IPS-15b (cell line): ENCODE measurements around the gene AANAT.
"Not testable (repeated sequence)": the region's sequence is repeated elsewhere in the genome, so short reads cannot be mapped to it uniquely, and the experiment has no call there.

ENCODE experiments used
- H3K27me3 ChIP-seq: one replicate; pipeline ENCODE4 v1.6.1; 2013; ENCODE audit warnings: low read length; ENCODE audit not compliant: control insufficient read depth, insufficient read depth
- H3K36me3 ChIP-seq: one replicate; pipeline ENCODE4 v1.6.1; 2013; ENCODE audit warnings: low read length; ENCODE audit not compliant: control insufficient read depth, insufficient read depth
- H3K4me1 ChIP-seq: one replicate; pipeline ENCODE4 v1.6.1; 2013; ENCODE audit warnings: mild to moderate bottlenecking, low read length; ENCODE audit not compliant: control insufficient read depth, insufficient read depth
- H3K4me3 ChIP-seq: one replicate; pipeline ENCODE4 v1.5.1; 2013; ENCODE audit warnings: low read depth, low read length
- H3K9ac ChIP-seq: one replicate; pipeline ENCODE4 v1.6.1; 2013; ENCODE audit warnings: low read depth, mild to moderate bottlenecking, low read length
- H3K9me3 ChIP-seq: one replicate; pipeline ENCODE4 v1.6.1; 2013; ENCODE audit warnings: mild to moderate bottlenecking, low read length; ENCODE audit not compliant: control insufficient read depth, insufficient read depth

Gene AANAT

DNA sequence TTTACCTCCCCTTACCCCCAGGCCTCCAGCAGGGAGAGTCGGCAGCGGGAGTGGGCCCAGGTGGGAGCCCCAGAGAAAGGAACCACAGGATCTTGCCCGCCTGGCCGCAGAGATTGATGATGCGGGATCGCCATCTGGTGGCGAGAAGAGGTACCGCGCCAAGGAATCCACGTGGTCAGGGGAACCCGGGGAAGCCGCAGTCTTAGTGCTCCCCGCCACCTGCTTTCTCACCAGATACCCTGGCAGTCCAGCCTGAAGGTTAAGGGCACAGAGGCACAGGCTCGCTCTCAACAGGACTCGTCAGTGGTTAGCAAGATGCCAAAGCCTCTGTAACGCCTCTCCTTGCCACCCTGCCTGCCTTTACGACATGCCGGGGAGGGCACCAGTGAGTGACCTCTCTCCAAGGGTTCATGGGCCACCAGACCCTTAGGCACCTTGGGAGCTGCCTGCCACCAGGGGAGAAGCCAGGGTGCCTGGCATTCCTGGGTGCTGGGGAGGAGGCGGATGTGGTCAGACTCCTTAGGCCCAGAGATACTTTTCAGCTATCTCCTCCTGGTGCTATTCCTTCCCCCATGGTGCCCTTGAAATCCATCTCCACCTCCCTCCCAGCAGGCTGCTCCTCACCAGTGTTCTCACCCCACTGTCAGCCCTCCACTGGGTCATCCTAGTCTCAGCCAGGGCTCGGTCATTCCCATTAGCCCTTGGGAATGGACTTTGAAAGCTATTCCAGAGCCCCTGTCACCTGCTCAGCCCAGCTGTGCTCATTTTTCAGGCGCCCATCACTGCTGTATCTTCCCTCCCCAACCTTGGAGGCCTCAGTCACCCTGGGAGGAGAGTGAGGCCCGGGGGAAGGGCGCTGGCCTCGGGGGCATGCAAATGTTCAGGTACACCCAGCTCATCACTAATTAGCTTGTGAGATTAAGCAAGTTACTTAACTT lies 39.3 kb downstream of the AANAT start:
- H3K9ac ChIP-seq = peak overlapping the region; percentile 12
- H3K4me3 ChIP-seq = peak overlapping the region; percentile 13
- H3K4me1 ChIP-seq = peaks cover 10% of the 10 kb centered on the region
- no peaks in the 10 kb centered on the region for H3K36me3 ChIP-seq
- H3K9me3 ChIP-seq = no peaks in the 10 kb centered on the region
- H3K27me3 ChIP-seq = peaks cover 5% of the 10 kb centered on the region

GRCh38 chr17:76508472-76509063 lies 41.2 kb downstream of the AANAT start:
- not testable (repeated sequence) for H3K36me3 ChIP-seq, H3K27me3 ChIP-seq, H3K9ac ChIP-seq, H3K9me3 ChIP-seq, H3K4me3 ChIP-seq, H3K4me1 ChIP-seq

- H3K9ac ChIP-seq = no peak overlapping the region
- no peak overlapping the region for H3K4me3 ChIP-seq
- H3K36me3 ChIP-seq = no peaks in the 10 kb centered on the region
Observed at GRCh38 chr17:76510831-76511244, 43.4 kb downstream of the AANAT start.

DNA sequence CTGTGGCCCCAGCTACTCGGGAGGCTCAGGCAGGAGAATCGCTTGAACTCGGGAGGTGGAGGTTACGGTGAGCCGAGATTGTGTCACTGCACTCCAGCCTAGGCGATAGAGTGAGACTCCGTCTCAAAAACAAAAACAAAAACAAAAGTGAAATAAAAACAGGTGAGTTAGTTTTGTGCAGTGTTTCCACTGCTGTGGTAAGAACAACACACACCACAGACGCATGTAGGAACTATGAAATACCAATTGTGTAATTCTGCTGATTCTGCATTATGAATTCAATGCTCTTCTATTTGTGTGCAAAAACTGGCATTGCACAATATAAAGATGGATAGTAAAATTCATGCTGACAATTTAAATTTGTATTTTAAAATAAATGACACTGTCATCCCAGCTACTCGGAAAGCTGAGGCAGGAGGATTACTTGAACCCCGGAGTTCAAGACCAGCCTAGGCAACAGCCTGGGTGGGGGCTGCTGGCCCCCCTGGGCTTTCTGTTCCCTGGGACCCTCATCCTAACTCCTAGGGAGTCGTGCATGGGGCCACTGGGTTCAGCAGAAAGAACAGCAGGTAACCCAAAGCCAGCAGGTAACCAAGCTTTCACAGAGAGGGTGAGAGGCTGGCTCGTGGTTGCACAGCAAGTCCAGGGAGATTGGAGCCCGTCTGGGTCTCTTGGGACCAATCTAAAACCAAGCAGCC lies 44.4 kb downstream of the AANAT start:
- Histone ChIP-seq H3K9me3 (no peaks in the 10 kb centered on the region), H3K4me1 (no peaks in the 10 kb centered on the region), H3K36me3 (no peaks in the 10 kb centered on the region), H3K4me3 (no peak overlapping the region), H3K9ac (no peak overlapping the region), H3K27me3 (peaks cover 1% of the 10 kb centered on the region)

More at GRCh38 chr17:76510831-76511244, 43.4 kb downstream of the AANAT start:
- H3K9me3 ChIP-seq = no peaks in the 10 kb centered on the region
- H3K27me3 ChIP-seq = peaks cover 5% of the 10 kb centered on the region
- peaks cover 3% of the 10 kb centered on the region for H3K4me1 ChIP-seq

DNA sequence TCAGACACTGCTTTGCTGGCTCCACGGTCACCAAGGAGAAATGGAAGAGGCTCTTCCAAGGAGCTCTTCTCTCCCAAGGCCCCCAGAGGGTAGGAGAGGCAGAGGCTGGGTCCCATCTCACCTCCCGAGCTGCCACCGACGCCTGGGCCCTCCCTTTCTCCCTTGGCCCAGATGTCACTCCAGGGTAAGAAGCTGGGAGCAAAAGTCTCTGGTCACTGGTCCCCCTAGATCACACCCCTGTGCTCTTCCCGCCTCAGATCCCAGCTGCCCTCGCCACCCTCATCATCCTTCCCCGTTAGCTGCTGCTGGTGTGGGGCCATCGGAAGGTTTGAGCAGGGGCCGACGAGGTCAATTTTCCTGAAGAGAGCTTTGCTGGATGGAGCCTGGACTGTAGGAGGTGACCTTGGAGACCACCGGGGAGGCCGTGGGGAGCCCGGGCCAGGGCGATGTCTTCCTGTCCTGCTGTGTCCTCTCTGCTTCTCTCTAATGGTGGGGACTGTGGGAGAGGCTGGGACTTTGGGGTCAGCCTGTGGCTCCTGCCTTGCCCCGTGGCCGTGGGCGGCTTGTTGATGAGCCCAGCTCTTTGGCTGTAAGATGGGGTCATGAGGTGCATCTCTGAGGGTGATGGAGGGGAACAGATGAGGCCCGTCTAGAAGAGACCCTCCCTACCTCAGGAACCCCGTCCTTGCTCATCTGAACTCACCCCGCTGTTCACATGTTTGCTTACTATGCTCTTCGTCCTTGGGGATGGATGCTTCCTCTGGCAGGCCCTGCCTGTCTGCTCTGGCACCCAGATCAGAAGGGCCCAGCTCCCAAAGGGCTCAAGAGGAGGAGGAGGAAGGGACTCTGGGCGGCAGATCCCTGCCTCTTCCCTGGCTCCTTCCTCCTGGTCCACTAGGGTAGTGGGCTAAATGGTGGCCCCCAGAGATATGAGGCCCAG lies 45.2 kb downstream of the AANAT start:
- Histone ChIP-seq H3K4me1 (no peaks in the 10 kb centered on the region), H3K36me3 (no peaks in the 10 kb centered on the region), H3K9me3 (no peaks in the 10 kb centered on the region), H3K4me3 (no peak overlapping the region), H3K27me3 (no peaks in the 10 kb centered on the region), H3K9ac (no peak overlapping the region)

- H3K36me3 ChIP-seq = no peaks in the 10 kb centered on the region
- no peaks in the 10 kb centered on the region for H3K27me3 ChIP-seq
- no peak overlapping the region for H3K4me3 ChIP-seq
- no peaks in the 10 kb centered on the region for H3K4me1 ChIP-seq
- no peaks in the 10 kb centered on the region for H3K9me3 ChIP-seq
- H3K9ac ChIP-seq = no peak overlapping the region
Observed at GRCh38 chr17:76513306-76513692, 45.9 kb downstream of the AANAT start.

DNA sequence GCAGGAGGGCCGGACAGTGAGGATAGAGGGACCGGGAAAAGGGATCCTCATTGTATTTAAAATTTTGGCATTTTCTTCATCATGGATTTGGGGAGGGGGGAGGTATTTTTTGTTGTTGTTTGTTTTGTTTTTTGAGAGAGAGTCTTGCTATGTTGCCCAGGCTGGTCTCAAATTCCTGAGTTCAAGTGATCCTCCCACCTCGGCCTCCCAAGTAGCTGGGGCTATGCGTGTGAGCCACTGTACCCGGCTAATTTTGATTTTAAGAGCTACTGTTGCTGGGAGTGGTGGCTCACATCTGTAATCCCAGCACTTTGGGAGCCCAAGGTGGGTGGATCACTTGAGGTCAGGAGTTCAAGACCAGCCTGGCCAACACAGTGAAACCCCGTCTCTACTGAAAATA lies 47.0 kb downstream of the AANAT start:
- not testable (repeated sequence) for H3K4me3 ChIP-seq, H3K9ac ChIP-seq, H3K36me3 ChIP-seq, H3K4me1 ChIP-seq, H3K27me3 ChIP-seq, H3K9me3 ChIP-seq

DNA sequence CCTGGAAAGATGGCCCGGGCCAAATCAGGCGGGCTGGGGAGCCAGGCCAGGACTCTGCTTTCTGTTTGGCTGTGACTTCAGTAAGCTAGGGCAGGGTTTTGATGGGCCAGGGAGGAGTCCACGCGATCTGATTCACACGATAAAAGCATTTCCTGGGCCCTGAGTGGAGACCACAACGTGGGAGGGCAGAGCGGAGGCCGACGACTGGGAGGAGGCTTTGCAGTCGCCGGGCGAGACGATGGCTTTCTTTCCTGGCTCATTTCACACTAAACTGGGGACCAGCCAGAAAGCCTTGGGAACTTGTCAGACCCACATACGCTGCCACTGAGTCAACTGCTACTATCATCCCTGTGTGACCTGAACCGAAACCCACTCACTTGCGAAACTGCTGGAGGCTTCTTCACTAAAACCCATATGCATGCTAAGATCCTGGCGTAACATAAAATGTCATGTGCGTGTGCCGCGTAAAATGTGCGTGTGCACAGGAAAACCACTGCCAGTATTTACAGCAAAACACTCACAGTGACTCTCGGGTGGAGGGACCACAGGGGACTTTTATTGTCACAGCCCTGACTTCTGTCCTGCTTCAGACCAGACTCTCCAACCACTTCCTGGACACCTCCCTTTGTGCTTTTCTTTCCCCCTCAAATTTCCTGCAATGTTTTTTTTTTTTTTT lies 48.0 kb downstream of the AANAT start:
- Histone ChIP-seq H3K4me3 (no peak overlapping the region), H3K9ac (no peak overlapping the region), H3K36me3 (no peaks in the 10 kb centered on the region), H3K27me3 (no peaks in the 10 kb centered on the region), H3K4me1 (no peaks in the 10 kb centered on the region), H3K9me3 (no peaks in the 10 kb centered on the region)

- Histone ChIP-seq H3K4me3 (no peak overlapping the region), H3K9ac (no peak overlapping the region), H3K9me3 (no peaks in the 10 kb centered on the region), H3K4me1 (no peaks in the 10 kb centered on the region), H3K36me3 (no peaks in the 10 kb centered on the region), H3K27me3 (no peaks in the 10 kb centered on the region)
Observed at GRCh38 chr17:76517638-76518038, 50.2 kb downstream of the AANAT start.

GRCh38 chr17:76519048-76519966 lies 51.9 kb downstream of the AANAT start:
- H3K4me3 ChIP-seq = no peak overlapping the region
- no peaks in the 10 kb centered on the region for H3K4me1 ChIP-seq
- no peaks in the 10 kb centered on the region for H3K36me3 ChIP-seq
- no peaks in the 10 kb centered on the region for H3K9me3 ChIP-seq
- H3K27me3 ChIP-seq = peaks cover 5% of the 10 kb centered on the region
- no peak overlapping the region for H3K9ac ChIP-seq
